K562 (cell line): ENCODE data around the gene CDK9. TPM values are rescaled to one million over a fixed set of nuclear protein-coding genes. Genes with fewer than 3 reads are reported as not detected.

Source experiments
- CTBP1 ChIP-seq: fragments of 450-650 bp; IDR thresholded peaks from 2 replicates; pipeline ENCODE4 v1.6.1; 2016; ENCODE audit warnings: borderline replicate concordance
- FUS ChIP-seq: fragments of 200-400 bp; formaldehyde crosslinking; optimal IDR thresholded peaks from 2 replicates; pipeline ENCODE3; 2017; ENCODE audit warnings: low read depth, low read length
- LEF1 ChIP-seq: fragments of 450-650 bp; IDR thresholded peaks from 2 replicates; pipeline ENCODE4 v1.6.1; 2016; ENCODE audit warnings: mild to moderate bottlenecking
- MAFG ChIP-seq: fragments of 450-650 bp; conservative IDR thresholded peaks from 2 replicates; pipeline ENCODE4 v1.6.1; 2016; ENCODE audit warnings: missing genetic modification characterization, missing compliant biosample characterization
- MAZ ChIP-seq, 2 experiments: fragments of 450-650 bp in 1 of 2; sonication (generic) in 1 of 2; formaldehyde crosslinking; IDR thresholded peaks in 1 of 2; conservative IDR thresholded peaks in 1 of 2; 2 replicates each; pipeline versions ENCODE4 v1.4.0 to v1.5.0; 2020; ENCODE audit warnings: mild to moderate bottlenecking in 1 of 2, missing genetic modification reagents in 1 of 2
- NFE2L1 ChIP-seq: fragments of 450-650 bp; IDR thresholded peaks from 2 replicates; pipeline ENCODE4 v1.6.1; 2016; ENCODE audit warnings: missing genetic modification characterization, low read depth, mild to moderate bottlenecking, missing compliant biosample characterization, moderate library complexity, borderline replicate concordance
- PURB ChIP-seq: sonication (generic); formaldehyde crosslinking; IDR thresholded peaks from 2 replicates; pipeline ENCODE4 v1.9.0; 2021; ENCODE audit warnings: low read depth, mild to moderate bottlenecking, missing genetic modification reagents
- RBM25 ChIP-seq: fragments of 200-400 bp; formaldehyde crosslinking; IDR thresholded peaks from 2 replicates; pipeline ENCODE4 v1.6.1; 2018; ENCODE audit warnings: low read length, low read depth, moderate library complexity; ENCODE audit not compliant: severe bottlenecking
- SLC30A9 ChIP-seq: fragments of 250-450 bp; sonication (Bioruptor Pico); IDR thresholded peaks from 2 replicates; pipeline ENCODE4 v1.8.0; 2022; ENCODE audit warnings: mild to moderate bottlenecking, moderate library complexity
- SPI1 ChIP-seq: IDR thresholded peaks from 2 replicates; pipeline ENCODE4 v1.6.1; 2011; ENCODE audit warnings: low read depth, low read length, control low read depth, borderline replicate concordance
- STAG1 ChIP-seq: sonication (generic); formaldehyde crosslinking; IDR thresholded peaks from 2 replicates; pipeline ENCODE4 v1.5.0; 2020; ENCODE audit warnings: missing genetic modification reagents, borderline replicate concordance
- TCFL5 ChIP-seq: fragments of 250-450 bp; sonication (Bioruptor Pico); conservative IDR thresholded peaks from 2 replicates; pipeline ENCODE4 v1.6.1; 2021; ENCODE audit warnings: mild to moderate bottlenecking, moderate library complexity, matching md5 sums
- VEZF1 ChIP-seq: fragments of 200-800 bp; sonication (Bioruptor generic); IDR thresholded peaks from 2 replicates; pipeline ENCODE4 v1.6.1; 2017; ENCODE audit warnings: missing genetic modification characterization, missing compliant biosample characterization
- ZC3H8 ChIP-seq: fragments of 450-650 bp; IDR thresholded peaks from 2 replicates; pipeline ENCODE4 v1.6.1; 2017
- ZNF551 ChIP-seq: fragments of 250-450 bp; sonication (Bioruptor Pico); IDR thresholded peaks from 2 replicates; pipeline ENCODE4 v1.5.0; 2021; ENCODE audit warnings: mild to moderate bottlenecking, moderate library complexity
- ZNF77 ChIP-seq: fragments of 250-450 bp; sonication (Bioruptor Pico); IDR thresholded peaks from 2 replicates; pipeline ENCODE4 v1.5.0; 2020
- polyA plus RNA-seq, 8 experiments: library from polyadenylated mRNA; depleted of rRNA in 4 of 8; stranded (reverse) in 5 of 8; unstranded in 3 of 8; fragments of >200 nt; fragmentation: Nextera tagmentation in 2 of 8; fragmentation: Illumina TruSeq in 1 of 8; extraction: Ambion mirVana in 2 of 8; extraction: Trizol in 1 of 8; gene quantifications; 2 replicates each; pipeline versions ENCODE4 v1.2.1 to v1.2.3, GENCODE V29; 2011 to 2014; ENCODE audit warnings: inconsistent platforms in 1 of 8, missing spikeins in 1 of 8
- total RNA-seq, 7 experiments: library from RNA; depleted of rRNA in 6 of 7; stranded (reverse); fragments of >200 nt in 6 of 7; fragmentation: Illumina TruSeq in 2 of 7; extraction: Trizol in 2 of 7; gene quantifications; 2 replicates each; pipeline versions ENCODE4 v1.2.1 to v1.2.3, GENCODE V29; 2011 to 2021; ENCODE audit warnings: low replicate concordance in 1 of 7
- TF ChIP-seq, protein P1 (sequence below), 2 experiments: fragments of 450-650 bp; IDR thresholded peaks; 2 replicates each; pipeline ENCODE4 v1.6.1; 2016
- TF ChIP-seq, protein P2 (sequence below): IDR thresholded peaks from 2 replicates; pipeline ENCODE4 v1.6.1; 2011; ENCODE audit not compliant: insufficient read length; ENCODE audit errors: extremely low read depth
- TF ChIP-seq, protein P3 (sequence below): fragments of 450-650 bp; formaldehyde crosslinking; IDR thresholded peaks from 2 replicates; pipeline ENCODE4 v1.4.0; 2022; ENCODE audit warnings: missing genetic modification characterization
- TF ChIP-seq, protein P4 (sequence below): fragments of 250-450 bp; sonication (Bioruptor Pico); IDR thresholded peaks from 2 replicates; pipeline ENCODE4 v1.8.0; 2021; ENCODE audit warnings: mild to moderate bottlenecking, moderate library complexity
- TF ChIP-seq, protein P5 (sequence below): fragments of 250-450 bp; sonication (Bioruptor Pico); IDR thresholded peaks from 2 replicates; pipeline ENCODE4 v1.8.0; 2022; ENCODE audit warnings: moderate library complexity, mild to moderate bottlenecking, inconsistent platforms

Gene CDK9
- total and polyA plus RNA-seq, 9 of the 15 experiments (the other 6 are each of a cell fraction or from before 2014, with no cell fraction given), result 4.2 to 78.6 (median 33.0) TPM

DNA sequence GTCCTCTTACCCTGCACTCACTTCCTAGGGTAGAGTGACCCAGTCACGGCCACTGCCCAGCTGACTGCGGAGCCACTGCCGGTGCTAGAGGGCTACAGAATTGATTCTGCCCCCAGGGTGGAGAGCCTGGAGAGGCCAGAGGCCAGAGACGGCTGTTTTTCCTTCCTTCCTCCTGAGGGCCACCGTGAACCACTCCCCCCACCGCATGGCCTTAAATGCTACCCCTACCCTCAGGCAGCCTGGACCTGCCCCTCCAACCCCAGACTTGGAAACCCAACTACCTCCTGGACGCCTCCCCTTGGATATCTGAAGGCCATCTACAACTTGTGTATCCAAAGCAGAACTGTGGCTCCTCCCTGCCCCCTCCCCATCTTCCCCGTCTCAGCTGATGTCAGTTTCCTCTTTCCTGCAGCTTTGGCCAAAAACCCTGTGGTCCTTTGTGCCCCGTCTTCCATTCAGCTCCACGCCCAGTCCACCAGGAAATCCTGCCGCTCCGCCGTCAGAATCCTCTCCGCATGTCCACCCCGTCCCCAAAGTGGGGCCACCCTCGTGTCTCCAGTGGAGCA is 23.6 kb upstream of the CDK9 start (continued):
- TF ChIP-seq NFE2L1 (tag) (no peak), MAZ (CRISPR knock-in tag; conservative IDR thresholded peaks at IDR 0.05 in 1 of 2, IDR thresholded peaks at IDR 0.05 in 1 of 2) (peak in 1 of 2 experiments; percentile 53; a peak in 1 of 4 replicates), CTBP1 (peak; percentile 79; the same call in 1 of the 2 replicates), ZC3H8 (no peak), SPI1 (peak; percentile 40; the same call in 1 of the 2 replicates), RBM25 (no peak), STAG1 (CRISPR knock-in tag) (no peak), LEF1 (no peak), SLC30A9 (CRISPR knock-in tag) (no peak), VEZF1 (CRISPR knock-in tag) (peak; percentile 49; the same call in 1 of the 2 replicates), FUS (no peak), TCFL5 (no peak), ZNF551 (CRISPR knock-in tag) (no peak), MAFG (tag) (no peak), ZNF77 (CRISPR knock-in tag) (no peak), PURB (CRISPR knock-in tag) (no peak)
- TF ChIP-seq, protein P1, sequence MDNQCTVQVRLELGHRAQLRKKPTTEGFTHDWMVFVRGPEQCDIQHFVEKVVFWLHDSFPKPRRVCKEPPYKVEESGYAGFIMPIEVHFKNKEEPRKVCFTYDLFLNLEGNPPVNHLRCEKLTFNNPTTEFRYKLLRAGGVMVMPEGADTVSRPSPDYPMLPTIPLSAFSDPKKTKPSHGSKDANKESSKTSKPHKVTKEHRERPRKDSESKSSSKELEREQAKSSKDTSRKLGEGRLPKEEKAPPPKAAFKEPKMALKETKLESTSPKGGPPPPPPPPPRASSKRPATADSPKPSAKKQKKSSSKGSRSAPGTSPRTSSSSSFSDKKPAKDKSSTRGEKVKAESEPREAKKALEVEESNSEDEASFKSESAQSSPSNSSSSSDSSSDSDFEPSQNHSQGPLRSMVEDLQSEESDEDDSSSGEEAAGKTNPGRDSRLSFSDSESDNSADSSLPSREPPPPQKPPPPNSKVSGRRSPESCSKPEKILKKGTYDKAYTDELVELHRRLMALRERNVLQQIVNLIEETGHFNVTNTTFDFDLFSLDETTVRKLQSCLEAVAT (IDR thresholded peaks at IDR 0.05), result no peak
- TF ChIP-seq, protein P2, sequence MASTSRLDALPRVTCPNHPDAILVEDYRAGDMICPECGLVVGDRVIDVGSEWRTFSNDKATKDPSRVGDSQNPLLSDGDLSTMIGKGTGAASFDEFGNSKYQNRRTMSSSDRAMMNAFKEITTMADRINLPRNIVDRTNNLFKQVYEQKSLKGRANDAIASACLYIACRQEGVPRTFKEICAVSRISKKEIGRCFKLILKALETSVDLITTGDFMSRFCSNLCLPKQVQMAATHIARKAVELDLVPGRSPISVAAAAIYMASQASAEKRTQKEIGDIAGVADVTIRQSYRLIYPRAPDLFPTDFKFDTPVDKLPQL, result no peak
- TF ChIP-seq, protein P3, sequence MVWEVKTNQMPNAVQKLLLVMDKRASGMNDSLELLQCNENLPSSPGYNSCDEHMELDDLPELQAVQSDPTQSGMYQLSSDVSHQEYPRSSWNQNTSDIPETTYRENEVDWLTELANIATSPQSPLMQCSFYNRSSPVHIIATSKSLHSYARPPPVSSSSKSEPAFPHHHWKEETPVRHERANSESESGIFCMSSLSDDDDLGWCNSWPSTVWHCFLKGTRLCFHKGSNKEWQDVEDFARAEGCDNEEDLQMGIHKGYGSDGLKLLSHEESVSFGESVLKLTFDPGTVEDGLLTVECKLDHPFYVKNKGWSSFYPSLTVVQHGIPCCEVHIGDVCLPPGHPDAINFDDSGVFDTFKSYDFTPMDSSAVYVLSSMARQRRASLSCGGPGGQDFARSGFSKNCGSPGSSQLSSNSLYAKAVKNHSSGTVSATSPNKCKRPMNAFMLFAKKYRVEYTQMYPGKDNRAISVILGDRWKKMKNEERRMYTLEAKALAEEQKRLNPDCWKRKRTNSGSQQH (CRISPR knock-in tag), result no peak
- TF ChIP-seq, protein P4, sequence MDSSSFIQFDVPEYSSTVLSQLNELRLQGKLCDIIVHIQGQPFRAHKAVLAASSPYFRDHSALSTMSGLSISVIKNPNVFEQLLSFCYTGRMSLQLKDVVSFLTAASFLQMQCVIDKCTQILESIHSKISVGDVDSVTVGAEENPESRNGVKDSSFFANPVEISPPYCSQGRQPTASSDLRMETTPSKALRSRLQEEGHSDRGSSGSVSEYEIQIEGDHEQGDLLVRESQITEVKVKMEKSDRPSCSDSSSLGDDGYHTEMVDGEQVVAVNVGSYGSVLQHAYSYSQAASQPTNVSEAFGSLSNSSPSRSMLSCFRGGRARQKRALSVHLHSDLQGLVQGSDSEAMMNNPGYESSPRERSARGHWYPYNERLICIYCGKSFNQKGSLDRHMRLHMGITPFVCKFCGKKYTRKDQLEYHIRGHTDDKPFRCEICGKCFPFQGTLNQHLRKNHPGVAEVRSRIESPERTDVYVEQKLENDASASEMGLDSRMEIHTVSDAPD (CRISPR knock-in tag), result no peak
- TF ChIP-seq, protein P5, sequence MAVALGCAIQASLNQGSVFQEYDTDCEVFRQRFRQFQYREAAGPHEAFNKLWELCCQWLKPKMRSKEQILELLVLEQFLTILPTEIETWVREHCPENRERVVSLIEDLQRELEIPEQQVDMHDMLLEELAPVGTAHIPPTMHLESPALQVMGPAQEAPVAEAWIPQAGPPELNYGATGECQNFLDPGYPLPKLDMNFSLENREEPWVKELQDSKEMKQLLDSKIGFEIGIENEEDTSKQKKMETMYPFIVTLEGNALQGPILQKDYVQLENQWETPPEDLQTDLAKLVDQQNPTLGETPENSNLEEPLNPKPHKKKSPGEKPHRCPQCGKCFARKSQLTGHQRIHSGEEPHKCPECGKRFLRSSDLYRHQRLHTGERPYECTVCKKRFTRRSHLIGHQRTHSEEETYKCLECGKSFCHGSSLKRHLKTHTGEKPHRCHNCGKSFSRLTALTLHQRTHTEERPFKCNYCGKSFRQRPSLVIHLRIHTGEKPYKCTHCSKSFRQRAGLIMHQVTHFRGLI (CRISPR knock-in tag), result no peak
